ENCODE measurements around the gene MLLT3.

The MLLT3 gene

GRCh38 chr9:20545023-20545622 is 77.2 kb downstream of the MLLT3 start:
- Histone ChIP-seq H3K4me1 (no peaks in the 10 kb centered on the region), H3K36me3 (no peaks in the 10 kb centered on the region), H3K4me3 (ENCODE audit: low read depth, low read length) (no peak overlapping the region), H3K9me3 (peaks cover 4% of the 10 kb centered on the region), H3K27me3 (no peaks in the 10 kb centered on the region)
- no peak for TF ChIP-seq CTCF (IDR thresholded peaks at IDR 0.05; ENCODE audit: low read depth, low read length)
- DNase-seq = no peak

- H3K4me1 ChIP-seq = no peaks in the 10 kb centered on the region
- H3K27me3 ChIP-seq = no peaks in the 10 kb centered on the region
- no peak for DNase-seq
- no peaks in the 10 kb centered on the region for H3K36me3 ChIP-seq
- H3K4me3 ChIP-seq (ENCODE audit: low read depth, low read length) = no peak overlapping the region
- H3K9me3 ChIP-seq = peaks cover 6% of the 10 kb centered on the region
- TF ChIP-seq CTCF (IDR thresholded peaks at IDR 0.05; ENCODE audit: low read depth, low read length) = no peak
These were observed 82.0 kb downstream of the MLLT3 start for GRCh38 chr9:20540169-20540863.

- H3K9me3 ChIP-seq = peaks cover 6% of the 10 kb centered on the region
- no peaks in the 10 kb centered on the region for H3K36me3 ChIP-seq
- no peaks in the 10 kb centered on the region for H3K4me1 ChIP-seq
- no peaks in the 10 kb centered on the region for H3K27me3 ChIP-seq
- DNase-seq = no peak
- no peak for TF ChIP-seq CTCF (IDR thresholded peaks at IDR 0.05; ENCODE audit: low read depth, low read length)
- no peak overlapping the region for H3K4me3 ChIP-seq (ENCODE audit: low read depth, low read length)
These were observed 83.3 kb downstream of the MLLT3 start for GRCh38 chr9:20538956-20539355.

GRCh38 chr9:20538092-20538491 is 84.2 kb downstream of the MLLT3 start:
- peaks cover 6% of the 10 kb centered on the region for H3K9me3 ChIP-seq
- H3K4me1 ChIP-seq = no peaks in the 10 kb centered on the region
- no peaks in the 10 kb centered on the region for H3K27me3 ChIP-seq
- H3K36me3 ChIP-seq = no peaks in the 10 kb centered on the region
- no peak overlapping the region for H3K4me3 ChIP-seq (ENCODE audit: low read depth, low read length)
- DNase-seq = no peak
- TF ChIP-seq CTCF (IDR thresholded peaks at IDR 0.05; ENCODE audit: low read depth, low read length) = no peak

GRCh38 chr9:20537294-20537693 is 85.0 kb downstream of the MLLT3 start:
- Histone ChIP-seq H3K36me3 (no peaks in the 10 kb centered on the region), H3K4me3 (ENCODE audit: low read depth, low read length) (no peak overlapping the region), H3K9me3 (peaks cover 6% of the 10 kb centered on the region), H3K4me1 (no peaks in the 10 kb centered on the region), H3K27me3 (no peaks in the 10 kb centered on the region)
- TF ChIP-seq CTCF (IDR thresholded peaks at IDR 0.05; ENCODE audit: low read depth, low read length) = no peak
- no peak for DNase-seq

- no peaks in the 10 kb centered on the region for H3K4me1 ChIP-seq
- TF ChIP-seq CTCF (IDR thresholded peaks at IDR 0.05; ENCODE audit: low read depth, low read length) = no peak
- no peak for DNase-seq
- no peak overlapping the region for H3K4me3 ChIP-seq (ENCODE audit: low read depth, low read length)
- no peaks in the 10 kb centered on the region for H3K27me3 ChIP-seq
- H3K36me3 ChIP-seq = no peaks in the 10 kb centered on the region
- H3K9me3 ChIP-seq = no peaks in the 10 kb centered on the region
These were observed 89.7 kb downstream of the MLLT3 start for GRCh38 chr9:20532584-20532983.

Data from BE2C (cell line).